ENCODE measurements around the gene CA6. TPM values are rescaled to one million over a fixed set of nuclear protein-coding genes. Genes with fewer than 3 reads are reported as not detected.

The CA6 gene
- total RNA-seq, 3 donors from 2014 or later (not counting 1 experiment from before 2014, with no cell fraction given) = not detected

- Histone ChIP-seq H3K27me3 (ENCODE audit: control insufficient read depth, insufficient read depth, low read length) (no peaks in the 10 kb centered on the region), H3K27ac (ENCODE audit: low read length) (no peak overlapping the region), H3K9me3 (ENCODE audit: control insufficient read depth, insufficient read depth, low read length) (no peaks in the 10 kb centered on the region), H3K36me3 (ENCODE audit: control insufficient read depth, insufficient read depth, low read length) (no peaks in the 10 kb centered on the region), H3K4me1 (ENCODE audit: control insufficient read depth, insufficient read depth, low read length) (peaks cover 26% of the 10 kb centered on the region), H3K4me3 (ENCODE audit: low read length) (no peak overlapping the region)
- H3K4me1 Mint-ChIP-seq = peaks cover under 1 to 9% of the 10 kb centered on the region in 2 donors
- no peak overlapping the region for H3K4me3 Mint-ChIP-seq
- ATAC-seq (no peak), DNase-seq (no peak)
- H3K27me3 Mint-ChIP-seq (ENCODE audit: low read depth in 2 of 2) = peaks cover 0 to 8% of the 10 kb centered on the region in 2 donors
- no peak for TF ChIP-seq CTCF (IDR thresholded peaks at IDR 0.05)
- H3K27ac Mint-ChIP-seq = no peak overlapping the region
- H3K9me3 Mint-ChIP-seq = no peaks in the 10 kb centered on the region
- WGBS (ENCODE audit: insufficient coverage) = 81% methylated on average over 16 of the region's 16 CpGs
- no peaks in the 10 kb centered on the region for H3K36me3 Mint-ChIP-seq
- intact Hi-C loops (cut with micrococcal nuclease) = no loop called here
Measured at GRCh38 chr1:8943498-8944405, 1.9 kb upstream of the CA6 start.

- no peaks in the 10 kb centered on the region for H3K9me3 Mint-ChIP-seq
- Histone ChIP-seq H3K9me3 (ENCODE audit: control insufficient read depth, insufficient read depth, low read length) (no peaks in the 10 kb centered on the region), H3K27ac (ENCODE audit: low read length) (peak overlapping the region; percentile 21), H3K4me1 (ENCODE audit: control insufficient read depth, insufficient read depth, low read length) (peaks cover 41% of the 10 kb centered on the region), H3K4me3 (ENCODE audit: low read length) (no peak overlapping the region), H3K36me3 (ENCODE audit: control insufficient read depth, insufficient read depth, low read length) (no peaks in the 10 kb centered on the region), H3K27me3 (ENCODE audit: control insufficient read depth, insufficient read depth, low read length) (no peaks in the 10 kb centered on the region)
- peaks cover 0 to 18% of the 10 kb centered on the region in 2 donors for H3K4me1 Mint-ChIP-seq
- WGBS (ENCODE audit: insufficient coverage) = 48% methylated on average over 9 of the region's 9 CpGs
- DNase-seq (peak in 1 of 2 donors; percentile 48), ATAC-seq (no peak)
- H3K27me3 Mint-ChIP-seq (ENCODE audit: low read depth in 2 of 2) = no peaks in the 10 kb centered on the region
- no peaks in the 10 kb centered on the region for H3K36me3 Mint-ChIP-seq
- no peak overlapping the region for H3K4me3 Mint-ChIP-seq
- H3K27ac Mint-ChIP-seq = peak overlapping the region in 1 of 2 donors; percentile 20
- intact Hi-C loops (cut with micrococcal nuclease) = no loop called here
- TF ChIP-seq CTCF (IDR thresholded peaks at IDR 0.05) = no peak
Measured at GRCh38 chr1:8947127-8947691, 1.5 kb downstream of the CA6 start.

GRCh38 chr1:8950309-8950708, 4.6 kb downstream of the CA6 start:
- Mint-ChIP-seq H3K27ac (peak overlapping the region in 1 of 2 donors; percentile 14), H3K4me3 (no peak overlapping the region), H3K4me1 (peaks cover 0 to 18% of the 10 kb centered on the region in 2 donors), H3K36me3 (no peaks in the 10 kb centered on the region), H3K27me3 (ENCODE audit: low read depth in 2 of 2) (no peaks in the 10 kb centered on the region), H3K9me3 (no peaks in the 10 kb centered on the region)
- H3K27me3 ChIP-seq (ENCODE audit: control insufficient read depth, insufficient read depth, low read length) = no peaks in the 10 kb centered on the region
- H3K36me3 ChIP-seq (ENCODE audit: control insufficient read depth, insufficient read depth, low read length) = no peaks in the 10 kb centered on the region
- H3K9me3 ChIP-seq (ENCODE audit: control insufficient read depth, insufficient read depth, low read length) = no peaks in the 10 kb centered on the region
- DNase-seq = no peak
- no peak overlapping the region for H3K4me3 ChIP-seq (ENCODE audit: low read length)
- H3K27ac ChIP-seq (ENCODE audit: low read length) = no peak overlapping the region
- peak in 2 of 3 donors; percentile 15 to 54 for ATAC-seq
- TF ChIP-seq CTCF (IDR thresholded peaks at IDR 0.05) = no peak
- peaks cover 40% of the 10 kb centered on the region for H3K4me1 ChIP-seq (ENCODE audit: control insufficient read depth, insufficient read depth, low read length)
- intact Hi-C loops (cut with micrococcal nuclease) = no loop called here
- WGBS (ENCODE audit: insufficient coverage) = 35% methylated on average over 3 of the region's 3 CpGs

All from natural killer cell (primary cell).